Neuronal stem cell (in vitro differentiated cells): ENCODE measurements around the gene SMAD6.

Source experiments
- DNase-seq: peaks from one replicate; pipeline ENCODE4 v3.0.0-alpha.2; 2013; ENCODE audit warnings: low spot score
- H2AFZ ChIP-seq: one replicate; pipeline ENCODE4 v1.6.1; 2013; ENCODE audit warnings: mild to moderate bottlenecking, low read length, inconsistent platforms
- H2AK5ac ChIP-seq: 2 replicates; pipeline ENCODE4 v1.6.1; 2013; ENCODE audit warnings: low read depth, mild to moderate bottlenecking, inconsistent platforms, low read length, moderate library complexity, mixed read lengths
- H2BK120ac ChIP-seq: 2 replicates; pipeline ENCODE4 v1.6.1; 2013; ENCODE audit warnings: low read depth, mild to moderate bottlenecking, inconsistent platforms, low read length, moderate library complexity, mixed read lengths
- H2BK12ac ChIP-seq: one replicate; pipeline ENCODE4 v1.6.1; 2013; ENCODE audit warnings: low read length, inconsistent platforms
- H2BK15ac ChIP-seq: 2 replicates; pipeline ENCODE4 v1.6.1; 2013; ENCODE audit warnings: mild to moderate bottlenecking, low read length, inconsistent platforms, mixed read lengths
- H2BK5ac ChIP-seq: one replicate; pipeline ENCODE4 v1.6.1; 2013; ENCODE audit warnings: inconsistent platforms, mild to moderate bottlenecking, low read length, moderate library complexity
- H3K14ac ChIP-seq: one replicate; pipeline ENCODE4 v1.6.1; 2013; ENCODE audit warnings: low read length, inconsistent platforms
- H3K18ac ChIP-seq: 2 replicates; pipeline ENCODE4 v1.6.1; 2013; ENCODE audit warnings: low read length, inconsistent platforms
- H3K23ac ChIP-seq: 2 replicates; pipeline ENCODE4 v1.6.1; 2013; ENCODE audit warnings: low read depth, mild to moderate bottlenecking, mixed read lengths, low read length, inconsistent platforms; ENCODE audit not compliant: poor library complexity
- H3K27ac ChIP-seq: replicated peaks from 3 replicates; pipeline ENCODE4 v1.5.1; 2013; ENCODE audit warnings: low read length, inconsistent platforms
- H3K27me3 ChIP-seq, 3 experiments: 2 replicates each; pipeline ENCODE4 v1.6.1; 2013; ENCODE audit warnings: low read length in 3 of 3, mild to moderate bottlenecking in 2 of 3, inconsistent platforms in 1 of 3, low read depth in 1 of 3, mixed read lengths in 1 of 3, moderate library complexity in 1 of 3; ENCODE audit not compliant: control insufficient read depth in 3 of 3, insufficient read depth in 3 of 3
- H3K36me3 ChIP-seq, 2 donors: replicated peaks in 1 of 2; 2 replicates each; pipeline ENCODE4 v1.6.1; 2013; ENCODE audit warnings: low read length in 2 of 2; ENCODE audit not compliant: control insufficient read depth in 2 of 2, insufficient read depth in 2 of 2
- H3K4ac ChIP-seq: 2 replicates; pipeline ENCODE4 v1.6.1; 2013; ENCODE audit warnings: inconsistent platforms, mild to moderate bottlenecking, low read length, moderate library complexity
- H3K4me1 ChIP-seq, 2 donors: 1 replicate in 1 of 2; 2 replicates in 1 of 2; pipeline ENCODE4 v1.6.1; 2013; ENCODE audit warnings: low read length in 2 of 2, low read depth in 1 of 2; ENCODE audit not compliant: control insufficient read depth in 2 of 2, insufficient read depth in 1 of 2
- H3K4me2 ChIP-seq: one replicate; pipeline ENCODE4 v1.6.1; 2013; ENCODE audit warnings: mild to moderate bottlenecking, low read length, inconsistent platforms; ENCODE audit not compliant: insufficient read depth, poor library complexity, severe bottlenecking
- H3K4me3 ChIP-seq, 2 donors: 2 replicates each; pipeline ENCODE4 v1.5.1; 2013; ENCODE audit warnings: low read length in 2 of 2, mild to moderate bottlenecking in 2 of 2, inconsistent platforms in 1 of 2, moderate library complexity in 1 of 2
- H3K79me1 ChIP-seq: one replicate; pipeline ENCODE4 v1.6.1; 2013; ENCODE audit warnings: low read depth, mild to moderate bottlenecking, inconsistent platforms, low read length, moderate library complexity
- H3K9ac ChIP-seq: one replicate; pipeline ENCODE4 v1.6.1; 2013; ENCODE audit warnings: mild to moderate bottlenecking, low read depth, low read length, inconsistent platforms; ENCODE audit not compliant: poor library complexity
- H3K9me3 ChIP-seq, 2 donors: replicated peaks in 1 of 2; 2 replicates each; pipeline versions ENCODE3 to v1.6.1; 2013; ENCODE audit warnings: low read length in 2 of 2, mild to moderate bottlenecking in 2 of 2, inconsistent platforms in 1 of 2, low read depth in 1 of 2, mixed read lengths in 1 of 2, moderate library complexity in 1 of 2; ENCODE audit not compliant: control insufficient read depth in 2 of 2, insufficient read depth in 1 of 2
- H4K8ac ChIP-seq: one replicate; pipeline ENCODE4 v1.6.1; 2013; ENCODE audit warnings: low read depth, mild to moderate bottlenecking, inconsistent platforms, low read length, moderate library complexity
- H4K91ac ChIP-seq: one replicate; pipeline ENCODE4 v1.6.1; 2013; ENCODE audit warnings: low read length, low read depth, mild to moderate bottlenecking, inconsistent platforms; ENCODE audit not compliant: poor library complexity
- WGBS, 2 donors: extraction: QIAGEN DNeasy Blood & Tissue Kit; methylation state at CpG; one replicate each; pipeline ENCODE4 v1.1.7; 2013; ENCODE audit warnings: missing lambda C conversion rate in 2 of 2, mixed read lengths in 1 of 2; ENCODE audit not compliant: insufficient read length in 2 of 2, insufficient replicate concordance in 1 of 2; ENCODE audit errors: extremely low coverage in 2 of 2; 5-methylcytosine and 5-hydroxymethylcytosine counted together

The SMAD6 gene

GRCh38 chr15:66799242-66799641 is 97.2 kb downstream of the SMAD6 start:
- H4K8ac ChIP-seq: no peak overlapping the region
- no peak overlapping the region for H2BK120ac ChIP-seq
- no peaks in the 10 kb centered on the region for H3K36me3 ChIP-seq
- no peak overlapping the region for H3K14ac ChIP-seq
- H3K4ac ChIP-seq: no peak overlapping the region
- H3K18ac ChIP-seq: no peak overlapping the region
- H3K23ac ChIP-seq: no peak overlapping the region
- H4K91ac ChIP-seq: no peak overlapping the region
- H3K27me3 ChIP-seq: no peaks in the 10 kb centered on the region
- H2BK12ac ChIP-seq: no peak overlapping the region
- no peaks in the 10 kb centered on the region for H3K79me1 ChIP-seq
- H2BK5ac ChIP-seq: no peak overlapping the region
- H3K9me3 ChIP-seq: no peaks in the 10 kb centered on the region
- no peak overlapping the region for H2BK15ac ChIP-seq
- H3K9ac ChIP-seq: no peak overlapping the region
- no CpG with 5 or more reads among the region's 4 CpGs for WGBS, 2 donors
- no peak overlapping the region for H3K4me3 ChIP-seq
- H3K4me1 ChIP-seq: peaks cover 22 to 25% of the 10 kb centered on the region in 2 donors
- H2AK5ac ChIP-seq: no peak overlapping the region
- H2AFZ ChIP-seq: no peak overlapping the region
- no peak overlapping the region for H3K4me2 ChIP-seq
- DNase-seq: no peak
- H3K27ac ChIP-seq: no peak overlapping the region

- H2AK5ac ChIP-seq: no peak overlapping the region
- H3K9ac ChIP-seq: no peak overlapping the region
- no peak overlapping the region for H3K4me3 ChIP-seq
- no peak overlapping the region for H3K14ac ChIP-seq
- peak overlapping the region; percentile 1 for H3K18ac ChIP-seq
- no peak overlapping the region for H4K8ac ChIP-seq
- peak overlapping the region; percentile 79 for H2BK15ac ChIP-seq
- H3K4ac ChIP-seq: no peak overlapping the region
- H3K9me3 ChIP-seq: no peaks in the 10 kb centered on the region
- H3K36me3 ChIP-seq: no peaks in the 10 kb centered on the region
- H3K27ac ChIP-seq: no peak overlapping the region
- no peaks in the 10 kb centered on the region for H3K79me1 ChIP-seq
- peak overlapping the region; percentile 65 for H2AFZ ChIP-seq
- H2BK120ac ChIP-seq: no peak overlapping the region
- no CpG with 5 or more reads among the region's 11 CpGs for WGBS, 2 donors
- H2BK12ac ChIP-seq: no peak overlapping the region
- H4K91ac ChIP-seq: no peak overlapping the region
- no peak overlapping the region for H3K23ac ChIP-seq
- no peak overlapping the region for H3K4me2 ChIP-seq
- H2BK5ac ChIP-seq: no peak overlapping the region
- H3K4me1 ChIP-seq: peaks cover 27 to 28% of the 10 kb centered on the region in 2 donors
- no peak for DNase-seq
- H3K27me3 ChIP-seq: no peaks in the 10 kb centered on the region
Measured at GRCh38 chr15:66800584-66801235, 98.7 kb downstream of the SMAD6 start.

- Histone ChIP-seq H3K4me3 (no peak overlapping the region), H2AFZ (peak overlapping the region; percentile 65), H3K23ac (no peak overlapping the region), H4K8ac (no peak overlapping the region), H3K36me3 (no peaks in the 10 kb centered on the region), H3K9ac (no peak overlapping the region), H3K18ac (no peak overlapping the region), H2BK12ac (no peak overlapping the region), H2BK15ac (no peak overlapping the region), H4K91ac (no peak overlapping the region), H3K27ac (no peak overlapping the region), H3K27me3 (no peaks in the 10 kb centered on the region), H3K4me2 (no peak overlapping the region), H3K9me3 (no peaks in the 10 kb centered on the region), H3K4me1 (peaks cover 27 to 28% of the 10 kb centered on the region in 2 donors), H3K4ac (no peak overlapping the region), H2BK120ac (no peak overlapping the region), H3K79me1 (no peaks in the 10 kb centered on the region), H3K14ac (no peak overlapping the region), H2BK5ac (no peak overlapping the region), H2AK5ac (no peak overlapping the region)
- WGBS, 2 donors: no CpG with 5 or more reads among the region's 3 CpGs
- DNase-seq: no peak
Measured at GRCh38 chr15:66801266-66801665, 99.2 kb downstream of the SMAD6 start.

- Histone ChIP-seq H2BK120ac (no peak overlapping the region), H3K79me1 (no peaks in the 10 kb centered on the region), H3K4me1 (peaks cover 27 to 28% of the 10 kb centered on the region in 2 donors), H3K14ac (no peak overlapping the region), H4K91ac (no peak overlapping the region), H4K8ac (no peak overlapping the region), H2BK5ac (no peak overlapping the region), H3K18ac (peak overlapping the region; percentile 77), H3K27me3 (no peaks in the 10 kb centered on the region), H3K23ac (no peak overlapping the region), H2AK5ac (no peak overlapping the region), H3K36me3 (no peaks in the 10 kb centered on the region), H3K9ac (no peak overlapping the region), H2AFZ (peak overlapping the region; percentile 91), H2BK15ac (peak overlapping the region; percentile 23), H2BK12ac (no peak overlapping the region), H3K27ac (peak overlapping the region; percentile 82), H3K4me2 (no peak overlapping the region), H3K4ac (no peak overlapping the region), H3K4me3 (no peak overlapping the region), H3K9me3 (peaks cover 0 to 6% of the 10 kb centered on the region in 2 donors)
- WGBS, 2 donors: no CpG with 5 or more reads among the region's 13 CpGs
- DNase-seq: no peak
Measured at GRCh38 chr15:66802025-66803001, 100.3 kb downstream of the SMAD6 start.
